GM12891 (cell line): Measurements from ENCODE around the gene DLGAP1.
"Not testable (repeated sequence)": the region's sequence is repeated elsewhere in the genome, so short reads cannot be mapped to it uniquely, and the experiment has no call there.

Source experiments
- POLR2A ChIP-seq: IDR thresholded peaks from 2 replicates; pipeline ENCODE4 v1.6.1; 2011; ENCODE audit warnings: low read depth, low read length, control low read depth
- POLR2AphosphoS5 ChIP-seq: IDR thresholded peaks from 2 replicates; pipeline ENCODE4 v1.6.1; 2011; ENCODE audit warnings: low read depth, low read length, control low read depth

DNA sequence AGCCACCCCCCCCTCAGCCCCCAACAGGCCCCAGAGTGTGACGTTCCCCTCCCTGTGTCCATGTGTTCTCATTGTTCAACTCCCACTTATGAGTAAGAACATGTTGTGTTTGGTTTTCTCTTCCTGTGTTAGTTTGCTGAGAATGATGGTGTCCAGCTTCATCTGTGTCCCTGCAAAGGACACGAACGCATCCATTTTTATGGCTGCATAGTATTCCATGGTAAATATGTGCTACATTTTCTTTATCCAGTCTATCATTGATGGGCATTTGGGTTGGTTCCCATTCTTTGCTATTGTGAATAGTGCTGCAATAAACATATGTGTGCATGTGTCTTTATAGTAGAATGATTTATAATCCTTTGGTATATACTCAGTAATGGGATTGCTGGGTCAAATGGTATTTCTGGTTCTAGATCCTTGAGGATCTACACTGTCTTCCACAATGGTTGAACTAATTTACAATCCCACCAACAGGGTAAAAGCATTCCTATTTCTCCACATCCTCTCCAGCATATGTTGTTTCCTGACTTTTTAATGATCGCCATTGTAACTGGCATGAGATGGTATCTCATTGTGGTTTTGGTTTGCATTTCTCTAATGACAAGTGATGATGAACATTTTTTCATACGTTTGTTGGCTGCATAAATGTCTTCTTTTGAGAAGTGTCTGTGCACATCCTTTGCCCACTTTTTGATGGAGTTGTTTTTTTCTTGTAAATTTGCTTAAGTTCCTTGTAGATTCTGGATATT, 760.9 kb downstream of the DLGAP1 start:
- TF ChIP-seq POLR2A, POLR2AphosphoS5: not testable (repeated sequence)
